IMR-90 (cell line): ENCODE measurements around the gene ANP32B.

Source experiments
- BHLHE40 ChIP-seq: fragments of 150-350 bp; IDR thresholded peaks from 2 replicates; pipeline ENCODE4 v1.6.1; 2016; ENCODE audit warnings: mild to moderate bottlenecking, low read depth, low read length
- CEBPB ChIP-seq: IDR thresholded peaks from 2 replicates; pipeline ENCODE4 v1.6.1; 2012; ENCODE audit warnings: low read depth, low read length, improper control_type of control experiment
- CHD1 ChIP-seq: IDR thresholded peaks from 2 replicates; pipeline ENCODE4 v1.6.1; 2012; ENCODE audit warnings: low read depth, low read length, improper control_type of control experiment
- CTCF ChIP-seq: conservative IDR thresholded peaks from 2 replicates; pipeline ENCODE4 v1.5.1; 2012; ENCODE audit warnings: mild to moderate bottlenecking, low read depth, low read length, improper control_type of control experiment
- ELK1 ChIP-seq: fragments of 150-350 bp; IDR thresholded peaks from 2 replicates; pipeline ENCODE4 v1.6.1; 2016; ENCODE audit warnings: low read depth, mild to moderate bottlenecking, low read length, moderate library complexity, borderline replicate concordance
- FOS ChIP-seq: fragments of 150-350 bp; IDR thresholded peaks from 2 replicates; pipeline ENCODE4 v1.6.1; 2016; ENCODE audit warnings: low read depth, low read length
- NFE2L2 ChIP-seq: fragments of 150-350 bp; IDR thresholded peaks from 2 replicates; pipeline ENCODE4 v1.6.1; 2016; ENCODE audit warnings: low read depth, mild to moderate bottlenecking, low read length
- POLR2A ChIP-seq: IDR thresholded peaks from 2 replicates; pipeline ENCODE4 v1.6.1; 2012; ENCODE audit warnings: mild to moderate bottlenecking, low read depth, low read length
- RAD21 ChIP-seq: IDR thresholded peaks from 2 replicates; pipeline ENCODE4 v1.6.1; 2012; ENCODE audit warnings: low read length, improper control_type of control experiment
- RCOR1 ChIP-seq: IDR thresholded peaks from 2 replicates; pipeline ENCODE4 v1.6.1; 2012; ENCODE audit warnings: mild to moderate bottlenecking, low read length, improper control_type of control experiment; ENCODE audit not compliant: insufficient replicate concordance
- RFX5 ChIP-seq: IDR thresholded peaks from 2 replicates; pipeline ENCODE4 v1.8.0; 2012; ENCODE audit warnings: low read depth, mild to moderate bottlenecking, low read length, moderate library complexity
- SMC3 ChIP-seq: fragments of 150-350 bp; IDR thresholded peaks from 2 replicates; pipeline ENCODE4 v1.6.1; 2016; ENCODE audit warnings: low read depth, mild to moderate bottlenecking, antibody characterized with exemption, low read length, moderate library complexity
- USF2 ChIP-seq: fragments of 150-350 bp; IDR thresholded peaks from 2 replicates; pipeline ENCODE4 v1.6.1; 2017; ENCODE audit warnings: mild to moderate bottlenecking, antibody characterized with exemption, low read length, low read depth

GRCh38 chr9:98045234-98046179 lies 62.4 kb downstream of the ANP32B start:
- TF ChIP-seq CTCF (no peak), POLR2A (no peak), RAD21 (no peak), ELK1 (no peak), NFE2L2 (no peak), CEBPB (no peak), BHLHE40 (no peak), FOS (no peak), CHD1 (no peak), USF2 (no peak), RFX5 (no peak), RCOR1 (no peak), SMC3 (no peak)
